Activated CD4-positive, alpha-beta T cell treated with anti-CD3 and anti-CD28 coated beads, Interleukin-2, Interleukin-4, amounts not matched to agents 100 ng/mL and 50 ng/mL, durations not matched to agents 16 hours and 8 hours (primary cell): ENCODE data around the gene VWA7.

Experiments used
- DNase-seq: peaks from one replicate; pipeline ENCODE4 v3.0.0-alpha.2; 2020; ENCODE audit warnings: low spot score

Gene VWA7

GRCh38 chr6:31729979-31730630, 47.0 kb downstream of the VWA7 start:
- peak; percentile 66 for DNase-seq

- peak; percentile 80 for DNase-seq
Measured at GRCh38 chr6:31729515-31729978, 47.6 kb downstream of the VWA7 start.

GRCh38 chr6:31728767-31729514, 48.2 kb downstream of the VWA7 start, which contains the start of gene DDAH2:
Gene DDAH2 (minus strand): TSS chr6:31729299. CDS start chr6:31729161, 138 bp downstream.
- DNase-seq, result no peak

- DNase-seq, result peak; percentile 20
Measured at GRCh38 chr6:31727717-31728671, 49.1 kb downstream of the VWA7 start.

- no peak for DNase-seq
Measured at GRCh38 chr6:31727034-31727716, 50.0 kb downstream of the VWA7 start.

- no peak for DNase-seq
Measured at GRCh38 chr6:31725502-31726350, 51.4 kb downstream of the VWA7 start.

GRCh38 chr6:31723980-31724691, 53.0 kb downstream of the VWA7 start:
- no peak for DNase-seq

- DNase-seq, result no peak
Measured at GRCh38 chr6:31723245-31723979, 53.7 kb downstream of the VWA7 start, which contains the start of gene MPIG6B. Gene MPIG6B (plus strand): TSS chr6:31723373. CDS start chr6:31723384, 11 bp downstream.

GRCh38 chr6:31722173-31722572, 55.0 kb downstream of the VWA7 start:
- no peak for DNase-seq

GRCh38 chr6:31721351-31722020, 55.6 kb downstream of the VWA7 start, which contains the start of gene LY6G6C:
Gene LY6G6C (minus strand): TSS chr6:31721746. CDS start chr6:31721679, 67 bp downstream.
- no peak for DNase-seq

- DNase-seq, result no peak
Measured at GRCh38 chr6:31720196-31720770, 56.8 kb downstream of the VWA7 start.

GRCh38 chr6:31719001-31719400, 58.1 kb downstream of the VWA7 start:
- DNase-seq, result no peak

- DNase-seq, result no peak
Measured at GRCh38 chr6:31718265-31718664, 58.9 kb downstream of the VWA7 start.

GRCh38 chr6:31717499-31718222, 59.5 kb downstream of the VWA7 start:
- no peak for DNase-seq
